Prostate gland (tissue), 2 donors: ENCODE measurements around the gene RSL1D1. TPM values are rescaled to one million over a fixed set of nuclear protein-coding genes. Genes with fewer than 3 reads are reported as not detected.

Source experiments
- DNase-seq: peaks from one replicate; pipeline ENCODE4 v3.0.0-alpha.2; 2019; ENCODE audit warnings: low spot score
- H3K27ac ChIP-seq, 2 donors: fragments of 200-600 bp; sonication (generic); 2 replicates each; pipeline ENCODE4 v1.5.1; 2017 to 2019
- H3K27me3 ChIP-seq: fragments of 200-600 bp; sonication (generic); replicated peaks from 2 replicates; pipeline ENCODE4 v1.5.1; 2019; ENCODE audit not compliant: insufficient read depth
- H3K36me3 ChIP-seq, 2 donors: fragments of 200-600 bp; sonication (generic); 1 replicate in 1 of 2; 2 replicates in 1 of 2; pipeline versions ENCODE4 v1.5.1 to v1.8.1; 2017 to 2019
- H3K4me1 ChIP-seq: fragments of 200-600 bp; sonication (generic); replicated peaks from 2 replicates; pipeline ENCODE4 v1.5.1; 2019
- H3K4me3 ChIP-seq, 2 donors: fragments of 200-600 bp; sonication (generic); 2 replicates each; pipeline ENCODE4 v1.5.1; 2017 to 2019
- H3K9me3 ChIP-seq: fragments of 200-600 bp; sonication (generic); 2 replicates; pipeline ENCODE4 v1.5.1; 2017
- CTCF ChIP-seq, 4 experiments: fragments of 200-600 bp in 2 of 4; fragments of 450-650 bp in 2 of 4; sonication (generic) in 2 of 4; IDR thresholded peaks; 1 replicate in 3 of 4; 2 replicates in 1 of 4; pipeline ENCODE4 v1.5.1; 2016 to 2019; ENCODE audit warnings: antibody characterized with exemption in 4 of 4, mild to moderate bottlenecking in 2 of 4, moderate library complexity in 2 of 4
- POLR2A ChIP-seq: fragments of 450-650 bp; IDR thresholded peaks from one replicate; pipeline ENCODE4 v1.6.1; 2016; ENCODE audit warnings: antibody characterized with exemption, mild to moderate bottlenecking
- POLR2AphosphoS5 ChIP-seq: sonication (generic); formaldehyde crosslinking; IDR thresholded peaks from one replicate; pipeline ENCODE4 v1.6.1; 2017; ENCODE audit warnings: antibody characterized with exemption
- WGBS: methylation state at CpG from one replicate; pipeline ENCODE4 v1.1.5; 2018; 5-methylcytosine and 5-hydroxymethylcytosine counted together
- intact Hi-C: fragments of 100-400 bp; cut with DNase I; formaldehyde crosslinking; loops from one replicate; pipeline ENCODE4 v1.14.2; 2022
- total RNA-seq, 2 donors: library from RNA; depleted of rRNA; stranded (reverse); fragments of >200 nt; gene quantifications; one replicate each; pipeline ENCODE4 v1.1.0, GENCODE V29; 2016

Gene RSL1D1
- total RNA-seq, 2 donors from 2014 or later: 100 to 132 TPM

GRCh38 chr16:11806721-11807120, 44.6 kb downstream of the RSL1D1 start:
- 77% methylated on average over 8 of the region's 8 CpGs for WGBS
- intact Hi-C loops: no loop called here
- no peak for TF ChIP-seq POLR2AphosphoS5
- TF ChIP-seq POLR2A: no peak
- no peak for TF ChIP-seq CTCF (IDR thresholded peaks at IDR 0.05)

GRCh38 chr16:11805556-11805955, 45.8 kb downstream of the RSL1D1 start:
- no peaks in the 10 kb centered on the region for H3K27me3 ChIP-seq
- H3K27ac ChIP-seq: no peak overlapping the region
- no peaks in the 10 kb centered on the region for H3K4me1 ChIP-seq
- 44% methylated on average over 3 of the region's 3 CpGs for WGBS
- no peaks in the 10 kb centered on the region for H3K36me3 ChIP-seq
- intact Hi-C loops: no loop called here
- no peaks in the 10 kb centered on the region for H3K9me3 ChIP-seq
- no peak for DNase-seq
- TF ChIP-seq CTCF (IDR thresholded peaks at IDR 0.05) (no peak), POLR2A (no peak), POLR2AphosphoS5 (no peak)
- H3K4me3 ChIP-seq: no peak overlapping the region

More at GRCh38 chr16:11806721-11807120, 44.6 kb downstream of the RSL1D1 start:
- no peaks in the 10 kb centered on the region for H3K36me3 ChIP-seq
- no peaks in the 10 kb centered on the region for H3K4me1 ChIP-seq
- H3K9me3 ChIP-seq: no peaks in the 10 kb centered on the region
- no peak overlapping the region for H3K4me3 ChIP-seq
- no peaks in the 10 kb centered on the region for H3K27me3 ChIP-seq
- no peak for DNase-seq
- H3K27ac ChIP-seq: no peak overlapping the region

GRCh38 chr16:11801481-11802021, 49.8 kb downstream of the RSL1D1 start:
- Histone ChIP-seq H3K9me3 (no peaks in the 10 kb centered on the region), H3K27ac (no peak overlapping the region), H3K36me3 (no peaks in the 10 kb centered on the region), H3K4me1 (peaks cover 8% of the 10 kb centered on the region), H3K27me3 (no peaks in the 10 kb centered on the region), H3K4me3 (no peak overlapping the region)
- TF ChIP-seq POLR2AphosphoS5 (no peak), POLR2A (no peak), CTCF (IDR thresholded peaks at IDR 0.05) (no peak)
- DNase-seq: no peak
- intact Hi-C loops: no loop called here
- 98% methylated on average over 3 of the region's 3 CpGs for WGBS

- 84% methylated on average over 3 of the region's 3 CpGs for WGBS
- H3K4me3 ChIP-seq: no peak overlapping the region
- intact Hi-C loops: no loop called here
Observed at GRCh38 chr16:11800382-11800718, 51.0 kb downstream of the RSL1D1 start.

More at GRCh38 chr16:11800382-11800718, 51.0 kb downstream of the RSL1D1 start:
- Histone ChIP-seq H3K27me3 (no peaks in the 10 kb centered on the region), H3K9me3 (no peaks in the 10 kb centered on the region), H3K4me1 (peaks cover 12% of the 10 kb centered on the region), H3K27ac (no peak overlapping the region), H3K36me3 (no peaks in the 10 kb centered on the region)
- no peak for DNase-seq
- TF ChIP-seq POLR2AphosphoS5 (no peak), CTCF (IDR thresholded peaks at IDR 0.05) (no peak), POLR2A (no peak)
